HepG2 (cell line): ENCODE data around the gene ERMAP.

ENCODE experiments used
- CEBPB ChIP-seq: IDR thresholded peaks from 2 replicates; pipeline ENCODE4 v1.6.1; 2011; ENCODE audit warnings: low read depth, low read length, improper control_type of control experiment, borderline replicate concordance
- DNMT1 ChIP-seq: sonication (generic); formaldehyde crosslinking; IDR thresholded peaks from 2 replicates; pipeline ENCODE4 v1.5.1; 2020; ENCODE audit warnings: mild to moderate bottlenecking, missing genetic modification reagents
- ELF4 ChIP-seq: sonication (generic); formaldehyde crosslinking; IDR thresholded peaks from 2 replicates; pipeline ENCODE4 v1.5.0; 2020; ENCODE audit warnings: missing genetic modification reagents, mild to moderate bottlenecking, moderate library complexity, borderline replicate concordance
- NCOR1 ChIP-seq: fragments of 200-600 bp; sonication (generic); IDR thresholded peaks from 2 replicates; pipeline ENCODE4 v1.7.0; 2017; ENCODE audit warnings: antibody characterized with exemption, low read length, borderline replicate concordance
- SUZ12 ChIP-seq: fragments of 150-350 bp; IDR thresholded peaks from 2 replicates; pipeline ENCODE4 v1.6.1; 2014; ENCODE audit warnings: low read depth, low read length
- TCF7 ChIP-seq: sonication (generic); IDR thresholded peaks from 2 replicates; pipeline ENCODE4 v1.6.1; 2016; ENCODE audit warnings: antibody characterized with exemption, low read depth
- ZZZ3 ChIP-seq: sonication (generic); formaldehyde crosslinking; IDR thresholded peaks from 2 replicates; pipeline ENCODE4 v1.4.0; 2020; ENCODE audit warnings: missing genetic modification reagents, mild to moderate bottlenecking, borderline replicate concordance
- TF ChIP-seq, protein P1 (sequence below): sonication (generic); formaldehyde crosslinking; IDR thresholded peaks from 2 replicates; pipeline ENCODE4 v1.5.0; 2020; ENCODE audit warnings: mild to moderate bottlenecking, missing genetic modification reagents, moderate library complexity
- TF ChIP-seq, protein P2 (sequence below): sonication (generic); formaldehyde crosslinking; IDR thresholded peaks from 2 replicates; pipeline ENCODE4 v1.5.1; 2020; ENCODE audit warnings: mild to moderate bottlenecking, missing genetic modification reagents
- TF ChIP-seq, protein P3 (sequence below): sonication (generic); formaldehyde crosslinking; IDR thresholded peaks from 2 replicates; pipeline ENCODE4 v1.8.1; 2022; ENCODE audit warnings: low read depth, mild to moderate bottlenecking, missing genetic modification reagents

DNA sequence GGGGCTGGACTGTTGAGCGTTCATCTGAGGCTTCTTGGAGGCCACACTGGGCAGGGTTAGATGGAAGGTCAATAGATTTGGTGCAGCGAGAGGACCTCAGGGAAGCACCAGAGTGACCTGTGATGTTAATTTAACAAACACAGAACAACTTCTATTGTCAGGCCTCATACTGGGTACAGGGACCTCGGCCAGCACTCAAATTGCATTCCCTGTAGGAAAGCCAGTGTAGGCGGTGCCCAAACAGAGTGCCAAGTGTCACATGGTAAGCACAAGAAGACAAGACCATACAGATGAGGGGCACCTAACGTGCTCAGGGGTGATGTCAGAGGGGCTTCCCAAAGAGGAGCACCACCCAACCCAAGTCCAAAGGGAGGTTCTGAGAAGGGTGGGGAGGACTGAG, 30.8 kb upstream of the ERMAP start:
- TF ChIP-seq, protein P1, sequence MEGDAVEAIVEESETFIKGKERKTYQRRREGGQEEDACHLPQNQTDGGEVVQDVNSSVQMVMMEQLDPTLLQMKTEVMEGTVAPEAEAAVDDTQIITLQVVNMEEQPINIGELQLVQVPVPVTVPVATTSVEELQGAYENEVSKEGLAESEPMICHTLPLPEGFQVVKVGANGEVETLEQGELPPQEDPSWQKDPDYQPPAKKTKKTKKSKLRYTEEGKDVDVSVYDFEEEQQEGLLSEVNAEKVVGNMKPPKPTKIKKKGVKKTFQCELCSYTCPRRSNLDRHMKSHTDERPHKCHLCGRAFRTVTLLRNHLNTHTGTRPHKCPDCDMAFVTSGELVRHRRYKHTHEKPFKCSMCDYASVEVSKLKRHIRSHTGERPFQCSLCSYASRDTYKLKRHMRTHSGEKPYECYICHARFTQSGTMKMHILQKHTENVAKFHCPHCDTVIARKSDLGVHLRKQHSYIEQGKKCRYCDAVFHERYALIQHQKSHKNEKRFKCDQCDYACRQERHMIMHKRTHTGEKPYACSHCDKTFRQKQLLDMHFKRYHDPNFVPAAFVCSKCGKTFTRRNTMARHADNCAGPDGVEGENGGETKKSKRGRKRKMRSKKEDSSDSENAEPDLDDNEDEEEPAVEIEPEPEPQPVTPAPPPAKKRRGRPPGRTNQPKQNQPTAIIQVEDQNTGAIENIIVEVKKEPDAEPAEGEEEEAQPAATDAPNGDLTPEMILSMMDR (CRISPR knock-in tag) = no peak
- TF ChIP-seq, protein P2, sequence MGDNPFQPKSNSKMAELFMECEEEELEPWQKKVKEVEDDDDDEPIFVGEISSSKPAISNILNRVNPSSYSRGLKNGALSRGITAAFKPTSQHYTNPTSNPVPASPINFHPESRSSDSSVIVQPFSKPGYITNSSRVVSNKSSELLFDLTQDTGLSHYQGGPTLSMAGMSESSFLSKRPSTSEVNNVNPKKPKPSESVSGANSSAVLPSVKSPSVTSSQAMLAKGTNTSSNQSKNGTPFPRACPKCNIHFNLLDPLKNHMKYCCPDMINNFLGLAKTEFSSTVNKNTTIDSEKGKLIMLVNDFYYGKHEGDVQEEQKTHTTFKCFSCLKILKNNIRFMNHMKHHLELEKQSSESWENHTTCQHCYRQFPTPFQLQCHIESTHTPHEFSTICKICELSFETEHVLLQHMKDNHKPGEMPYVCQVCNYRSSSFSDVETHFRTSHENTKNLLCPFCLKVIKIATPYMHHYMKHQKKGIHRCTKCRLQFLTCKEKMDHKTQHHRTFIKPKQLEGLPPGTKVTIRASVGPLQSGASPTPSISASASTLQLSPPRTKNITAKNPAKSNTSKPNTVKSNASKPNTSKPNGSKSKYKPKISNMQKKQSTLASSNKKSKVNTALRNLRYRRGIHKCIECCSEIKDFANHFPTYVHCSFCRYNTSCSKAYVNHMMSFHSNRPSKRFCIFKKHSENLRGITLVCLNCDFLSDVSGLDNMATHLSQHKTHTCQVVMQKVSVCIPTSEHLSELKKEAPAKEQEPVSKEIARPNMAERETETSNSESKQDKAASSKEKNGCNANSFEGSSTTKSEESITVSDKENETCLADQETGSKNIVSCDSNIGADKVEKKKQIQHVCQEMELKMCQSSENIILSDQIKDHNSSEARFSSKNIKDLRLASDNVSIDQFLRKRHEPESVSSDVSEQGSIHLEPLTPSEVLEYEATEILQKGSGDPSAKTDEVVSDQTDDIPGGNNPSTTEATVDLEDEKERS = no peak
- TF ChIP-seq ELF4 (CRISPR knock-in tag) (no peak), SUZ12 (no peak), TCF7 (no peak), ZZZ3 (no peak), NCOR1 (no peak), DNMT1 (CRISPR knock-in tag) (no peak), CEBPB (no peak)
- TF ChIP-seq, protein P3, sequence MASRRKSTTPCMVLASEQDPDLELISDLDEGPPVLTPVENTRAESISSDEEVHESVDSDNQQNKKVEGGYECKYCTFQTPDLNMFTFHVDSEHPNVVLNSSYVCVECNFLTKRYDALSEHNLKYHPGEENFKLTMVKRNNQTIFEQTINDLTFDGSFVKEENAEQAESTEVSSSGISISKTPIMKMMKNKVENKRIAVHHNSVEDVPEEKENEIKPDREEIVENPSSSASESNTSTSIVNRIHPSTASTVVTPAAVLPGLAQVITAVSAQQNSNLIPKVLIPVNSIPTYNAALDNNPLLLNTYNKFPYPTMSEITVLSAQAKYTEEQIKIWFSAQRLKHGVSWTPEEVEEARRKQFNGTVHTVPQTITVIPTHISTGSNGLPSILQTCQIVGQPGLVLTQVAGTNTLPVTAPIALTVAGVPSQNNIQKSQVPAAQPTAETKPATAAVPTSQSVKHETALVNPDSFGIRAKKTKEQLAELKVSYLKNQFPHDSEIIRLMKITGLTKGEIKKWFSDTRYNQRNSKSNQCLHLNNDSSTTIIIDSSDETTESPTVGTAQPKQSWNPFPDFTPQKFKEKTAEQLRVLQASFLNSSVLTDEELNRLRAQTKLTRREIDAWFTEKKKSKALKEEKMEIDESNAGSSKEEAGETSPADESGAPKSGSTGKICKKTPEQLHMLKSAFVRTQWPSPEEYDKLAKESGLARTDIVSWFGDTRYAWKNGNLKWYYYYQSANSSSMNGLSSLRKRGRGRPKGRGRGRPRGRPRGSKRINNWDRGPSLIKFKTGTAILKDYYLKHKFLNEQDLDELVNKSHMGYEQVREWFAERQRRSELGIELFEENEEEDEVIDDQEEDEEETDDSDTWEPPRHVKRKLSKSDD (CRISPR knock-in tag) = no peak
